ENCODE data around the gene MRPL36.
A peak's percentile ranks its signal among the peaks of the same experiment; 100 is the strongest.
"Not testable (repeated sequence)": the region's sequence is repeated elsewhere in the genome, so short reads cannot be mapped to it uniquely, and the experiment has no call there.

MRPL36 gene

DNA sequence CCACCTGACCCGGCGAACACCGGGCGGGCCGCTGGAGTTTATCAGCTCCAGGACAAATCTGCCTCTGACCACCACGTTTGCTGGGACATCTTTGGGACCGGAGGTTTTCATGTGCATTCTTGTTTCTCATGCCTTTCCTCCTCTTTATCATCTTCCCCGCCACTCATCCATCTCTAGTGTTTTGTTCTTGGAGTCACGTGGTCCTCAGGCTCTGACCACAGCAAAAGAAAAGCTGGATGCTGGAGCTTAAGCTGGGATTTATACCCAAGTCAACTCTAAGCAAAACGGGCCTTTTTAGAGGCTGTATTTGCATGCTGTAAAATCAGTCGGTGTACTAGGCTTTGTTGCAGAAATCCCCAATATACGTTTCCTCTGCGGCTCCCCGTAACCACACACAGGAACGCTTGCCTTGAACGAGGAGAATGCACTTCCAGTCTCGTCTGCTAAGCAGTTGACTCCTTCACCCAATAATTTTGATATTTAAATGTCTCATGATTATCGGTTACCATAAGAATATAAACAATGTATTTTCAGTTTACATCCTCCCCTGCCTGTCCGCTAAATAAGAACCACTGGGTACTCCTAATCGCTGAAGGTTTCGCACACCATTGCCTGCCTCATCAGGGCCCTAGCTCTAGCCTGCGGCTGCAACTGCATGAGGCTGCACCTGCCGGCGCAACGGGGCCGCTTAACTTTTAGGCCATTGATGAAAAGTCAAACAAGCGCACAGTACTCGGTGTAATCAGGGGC is 1.0 kb upstream of the MRPL36 start:
- Mint-ChIP-seq H3K4me1 (peaks cover 28% of the 10 kb centered on the region), H3K27ac (peak overlapping the region; percentile 94), H3K4me3 (peak overlapping the region; percentile 93), H3K27me3 (no peaks in the 10 kb centered on the region), H3K36me3 (peaks cover 16% of the 10 kb centered on the region), H3K9me3 (no peaks in the 10 kb centered on the region)
- ATAC-seq (ENCODE audit: low read depth) (peak; percentile 63), DNase-seq (ENCODE audit: low spot score in 2 of 2) (peak; percentile 23 to 52)

DNA sequence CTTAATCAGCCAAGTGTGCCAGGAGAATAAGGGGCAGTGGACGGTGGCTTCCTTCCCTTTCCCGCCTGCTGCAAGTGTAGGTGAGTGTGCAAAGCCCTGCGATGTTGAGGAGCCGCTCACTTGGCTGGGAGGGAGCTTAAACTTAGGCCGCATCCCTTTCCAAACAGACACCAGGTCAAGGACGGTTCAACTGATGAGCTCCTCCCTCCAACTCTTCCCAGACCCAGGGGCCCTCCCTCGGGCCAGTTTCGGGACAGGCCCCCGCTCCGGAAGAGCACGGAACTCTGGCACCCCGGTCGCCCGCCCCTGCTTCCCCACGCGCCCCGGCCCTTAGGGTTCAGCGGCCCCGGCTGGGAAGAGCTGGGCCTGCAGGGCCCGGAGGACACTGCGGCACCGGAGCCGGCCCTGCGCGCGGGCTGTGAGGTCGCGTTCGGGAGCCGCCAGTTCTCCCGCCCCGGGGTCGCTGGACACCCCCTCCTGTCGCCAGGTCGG is 481 bp downstream of the MRPL36 start:
- Mint-ChIP-seq H3K4me1 (peaks cover 28% of the 10 kb centered on the region), H3K4me3 (peak overlapping the region; percentile 93), H3K36me3 (peaks cover 14% of the 10 kb centered on the region), H3K9me3 (no peaks in the 10 kb centered on the region), H3K27ac (peak overlapping the region; percentile 94), H3K27me3 (no peaks in the 10 kb centered on the region)
- no peak for DNase-seq (ENCODE audit: low spot score in 2 of 2)
- ATAC-seq (ENCODE audit: low read depth), result peak; percentile 9

DNA sequence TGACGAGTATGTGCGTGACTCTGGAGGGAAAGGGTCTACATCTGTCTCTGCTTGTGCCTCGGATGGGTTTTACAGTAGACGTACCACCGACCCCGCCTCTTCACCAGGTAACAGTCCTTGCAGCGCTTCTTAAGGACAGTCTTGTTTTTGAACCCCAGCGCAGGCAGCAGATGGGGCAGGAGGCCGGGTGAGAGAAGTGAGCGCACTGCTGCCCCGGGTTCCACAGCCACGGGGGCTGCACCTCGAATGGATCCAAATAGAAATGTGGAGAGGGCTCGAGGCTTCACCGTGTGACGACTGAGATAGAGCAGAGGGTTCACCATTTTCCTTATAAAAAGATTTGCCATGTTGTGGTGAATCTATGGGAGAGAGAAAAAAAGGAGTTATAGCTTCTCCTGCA is 1.0 kb downstream of the MRPL36 start:
- Mint-ChIP-seq H3K4me1 (peaks cover 28% of the 10 kb centered on the region), H3K4me3 (peak overlapping the region; percentile 93), H3K27ac (peak overlapping the region; percentile 94)
- not testable (repeated sequence) for ATAC-seq (ENCODE audit: low read depth); H3K9me3 Mint-ChIP-seq; H3K27me3 Mint-ChIP-seq; H3K36me3 Mint-ChIP-seq; DNase-seq (ENCODE audit: low spot score in 2 of 2)

DNA sequence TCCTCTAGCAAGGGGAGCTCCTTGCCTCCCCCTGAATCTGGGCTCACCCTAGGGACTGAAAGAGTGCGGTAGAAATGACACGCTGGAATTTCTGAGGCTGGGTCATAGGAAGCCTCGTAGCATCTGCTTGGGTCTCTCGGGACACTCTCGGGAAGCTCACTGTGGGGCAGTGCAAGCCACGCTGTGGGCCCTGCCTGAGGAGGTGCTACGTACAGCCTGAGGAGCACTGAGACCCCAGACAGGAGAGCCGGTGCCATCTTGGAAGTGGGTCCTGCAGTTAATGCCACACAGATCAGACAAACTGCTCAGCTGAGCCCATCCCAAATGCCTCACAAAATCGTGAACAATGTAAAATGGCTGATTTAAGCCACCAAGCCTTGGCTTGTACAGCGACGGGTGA is 1.8 kb downstream of the MRPL36 start:
- no peak overlapping the region for H3K27ac Mint-ChIP-seq
- peaks cover 30% of the 10 kb centered on the region for H3K4me1 Mint-ChIP-seq
- H3K4me3 Mint-ChIP-seq, result peak overlapping the region; percentile 5
- H3K36me3 Mint-ChIP-seq, result peaks cover 2% of the 10 kb centered on the region
- ATAC-seq (ENCODE audit: low read depth) (no peak), DNase-seq (ENCODE audit: low spot score in 2 of 2) (no peak)
- no peaks in the 10 kb centered on the region for H3K9me3 Mint-ChIP-seq
- H3K27me3 Mint-ChIP-seq, result no peaks in the 10 kb centered on the region

DNA sequence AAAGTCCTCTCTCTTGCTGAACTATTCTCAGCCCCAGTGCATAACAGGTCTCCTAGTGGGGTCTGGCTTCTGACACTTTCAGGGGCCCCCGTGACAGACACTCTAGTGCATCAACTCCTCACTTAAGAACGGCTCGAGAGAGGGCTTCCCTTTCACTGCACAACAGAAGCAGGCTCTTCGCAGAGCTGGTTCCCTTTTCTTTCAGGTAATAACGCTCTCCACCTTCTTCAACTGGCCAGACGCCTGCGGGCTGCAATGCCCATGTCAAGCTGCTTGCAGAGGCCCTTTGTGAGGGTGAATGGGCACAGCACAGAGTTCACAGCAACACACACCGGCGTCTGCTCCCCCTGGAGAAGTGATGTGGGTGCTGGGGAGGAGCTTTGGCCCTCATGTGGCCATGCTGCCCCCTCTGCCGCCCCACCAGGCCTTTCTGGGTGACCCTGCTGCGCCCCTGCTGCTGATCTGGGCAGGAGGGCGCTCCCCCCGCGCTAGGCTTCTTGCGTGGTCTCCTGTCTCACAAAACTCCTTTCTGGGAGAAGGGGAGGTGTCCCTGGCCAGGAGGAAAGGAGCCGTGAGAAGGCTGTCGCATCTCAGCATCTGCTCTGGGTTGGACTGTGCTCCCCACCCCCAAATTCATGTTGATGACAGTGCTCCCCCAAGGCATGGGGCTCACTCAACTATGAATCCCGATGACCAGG is 2.4 kb downstream of the MRPL36 start:
- ATAC-seq (ENCODE audit: low read depth) (no peak), DNase-seq (ENCODE audit: low spot score in 2 of 2) (no peak)
- Mint-ChIP-seq H3K27ac (no peak overlapping the region), H3K9me3 (no peaks in the 10 kb centered on the region), H3K27me3 (no peaks in the 10 kb centered on the region), H3K4me3 (no peak overlapping the region), H3K4me1 (peaks cover 35% of the 10 kb centered on the region), H3K36me3 (peaks cover 1% of the 10 kb centered on the region)

GRCh38 chr5:1796371-1797102 is 3.1 kb downstream of the MRPL36 start:
- Mint-ChIP-seq H3K27me3 (no peaks in the 10 kb centered on the region), H3K27ac (no peak overlapping the region), H3K36me3 (no peaks in the 10 kb centered on the region), H3K9me3 (no peaks in the 10 kb centered on the region), H3K4me3 (no peak overlapping the region), H3K4me1 (peaks cover 35% of the 10 kb centered on the region)
- DNase-seq (ENCODE audit: low spot score in 2 of 2), result no peak
- no peak for ATAC-seq (ENCODE audit: low read depth)

GRCh38 chr5:1795931-1796330 is 3.7 kb downstream of the MRPL36 start:
- ATAC-seq (ENCODE audit: low read depth) (no peak), DNase-seq (ENCODE audit: low spot score in 2 of 2) (no peak)
- peaks cover 35% of the 10 kb centered on the region for H3K4me1 Mint-ChIP-seq
- H3K4me3 Mint-ChIP-seq, result no peak overlapping the region
- H3K27me3 Mint-ChIP-seq, result no peaks in the 10 kb centered on the region
- H3K36me3 Mint-ChIP-seq, result no peaks in the 10 kb centered on the region
- H3K27ac Mint-ChIP-seq, result no peak overlapping the region
- H3K9me3 Mint-ChIP-seq, result no peaks in the 10 kb centered on the region

- no peaks in the 10 kb centered on the region for H3K27me3 Mint-ChIP-seq
- no peaks in the 10 kb centered on the region for H3K9me3 Mint-ChIP-seq
- no peak overlapping the region for H3K4me3 Mint-ChIP-seq
- H3K27ac Mint-ChIP-seq, result no peak overlapping the region
- H3K36me3 Mint-ChIP-seq, result no peaks in the 10 kb centered on the region
- DNase-seq (ENCODE audit: low spot score in 2 of 2) (no peak), ATAC-seq (ENCODE audit: low read depth) (no peak)
- H3K4me1 Mint-ChIP-seq, result peaks cover 34% of the 10 kb centered on the region
These were observed 4.1 kb downstream of the MRPL36 start for GRCh38 chr5:1795506-1795905.

GRCh38 chr5:1794901-1795290 is 4.7 kb downstream of the MRPL36 start:
- Mint-ChIP-seq H3K27me3 (no peaks in the 10 kb centered on the region), H3K9me3 (no peaks in the 10 kb centered on the region), H3K4me1 (peaks cover 30% of the 10 kb centered on the region), H3K36me3 (no peaks in the 10 kb centered on the region), H3K4me3 (no peak overlapping the region), H3K27ac (no peak overlapping the region)
- ATAC-seq (ENCODE audit: low read depth) (no peak), DNase-seq (ENCODE audit: low spot score in 2 of 2) (no peak)

- DNase-seq (ENCODE audit: low spot score in 2 of 2) (no peak), ATAC-seq (ENCODE audit: low read depth) (no peak)
- no peaks in the 10 kb centered on the region for H3K9me3 Mint-ChIP-seq
- H3K36me3 Mint-ChIP-seq, result no peaks in the 10 kb centered on the region
- H3K27me3 Mint-ChIP-seq, result no peaks in the 10 kb centered on the region
- H3K4me3 Mint-ChIP-seq, result no peak overlapping the region
- H3K4me1 Mint-ChIP-seq, result peaks cover 32% of the 10 kb centered on the region
- no peak overlapping the region for H3K27ac Mint-ChIP-seq
These were observed 5.4 kb downstream of the MRPL36 start for GRCh38 chr5:1793966-1794900.

DNA sequence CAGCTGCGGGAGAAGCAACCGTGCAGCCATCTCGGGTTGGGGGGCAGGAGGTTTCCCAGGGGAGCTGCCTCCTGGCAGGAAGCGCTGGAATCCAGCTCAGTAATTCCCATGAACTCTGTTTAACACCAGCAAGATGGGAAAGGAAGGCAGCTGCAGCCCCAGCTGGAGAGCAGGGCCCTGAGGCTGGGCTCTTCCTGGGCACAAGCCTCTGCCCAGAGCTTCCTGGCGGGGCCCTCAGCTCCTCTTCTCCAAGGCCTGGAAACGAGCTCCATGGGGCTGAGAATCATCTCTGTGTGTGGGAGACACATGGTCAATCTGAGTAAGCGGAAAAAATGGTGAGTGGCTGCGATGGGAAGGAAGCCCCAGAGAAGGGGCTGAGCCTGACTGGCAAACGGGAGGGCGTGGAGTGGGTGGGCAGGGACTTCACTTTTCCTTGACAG is 6.3 kb downstream of the MRPL36 start:
- Mint-ChIP-seq H3K36me3 (no peaks in the 10 kb centered on the region), H3K27ac (peak overlapping the region; percentile 84), H3K27me3 (no peaks in the 10 kb centered on the region), H3K9me3 (no peaks in the 10 kb centered on the region), H3K4me3 (peak overlapping the region; percentile 78), H3K4me1 (peaks cover 24% of the 10 kb centered on the region)
- ATAC-seq (ENCODE audit: low read depth) (no peak), DNase-seq (ENCODE audit: low spot score in 2 of 2) (no peak)

- Mint-ChIP-seq H3K9me3 (no peaks in the 10 kb centered on the region), H3K27ac (peak overlapping the region; percentile 84), H3K4me3 (peak overlapping the region; percentile 78), H3K36me3 (no peaks in the 10 kb centered on the region), H3K27me3 (peaks cover under 1% of the 10 kb centered on the region), H3K4me1 (peaks cover 24% of the 10 kb centered on the region)
- peak; percentile 22 to 34 for DNase-seq (ENCODE audit: low spot score in 2 of 2)
- ATAC-seq (ENCODE audit: low read depth), result peak; percentile 94
These were observed 6.8 kb downstream of the MRPL36 start for GRCh38 chr5:1792842-1793266.

- Mint-ChIP-seq H3K4me1 (peaks cover 19% of the 10 kb centered on the region), H3K9me3 (no peaks in the 10 kb centered on the region), H3K27ac (no peak overlapping the region), H3K36me3 (no peaks in the 10 kb centered on the region), H3K27me3 (peaks cover 2% of the 10 kb centered on the region), H3K4me3 (no peak overlapping the region)
- no peak for DNase-seq (ENCODE audit: low spot score in 2 of 2)
- no peak for ATAC-seq (ENCODE audit: low read depth)
These were observed 8.5 kb downstream of the MRPL36 start for GRCh38 chr5:1791176-1791575.
